ENCODE results near the gene ASGR1. TPM values are rescaled to one million over a fixed set of nuclear protein-coding genes. Genes with fewer than 3 reads are reported as not detected.
A peak's percentile ranks its signal among the peaks of the same experiment; 100 is the strongest.

The ASGR1 gene
- total RNA-seq, 1 experiment from 2014 or later = 0.21 TPM

DNA sequence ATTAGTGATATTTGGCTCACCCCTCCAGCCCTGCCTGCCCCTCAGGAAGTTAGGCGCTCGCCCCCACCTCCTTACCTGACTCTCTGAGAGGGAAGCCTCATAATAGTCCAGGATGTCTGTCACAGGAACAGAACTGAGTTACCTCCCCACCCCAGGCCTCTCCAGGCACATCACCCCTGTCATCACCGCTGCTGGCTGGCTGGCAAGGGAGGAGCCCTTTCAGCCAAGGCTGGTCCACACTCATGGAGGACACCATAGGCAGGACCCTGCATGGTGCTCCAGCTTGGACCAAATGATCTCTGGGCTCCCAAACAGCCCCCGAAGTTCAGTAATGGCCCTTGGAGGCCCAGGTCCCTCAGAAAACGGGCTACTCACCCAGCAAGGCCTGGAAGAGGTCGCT is 39.0 kb upstream of the ASGR1 start:
- in situ Hi-C loops (cut with HindIII; ENCODE audit: low pct_unique_long_range_greater_than_20kb, low sequenced_read_pairs) = no loop called here

DNA sequence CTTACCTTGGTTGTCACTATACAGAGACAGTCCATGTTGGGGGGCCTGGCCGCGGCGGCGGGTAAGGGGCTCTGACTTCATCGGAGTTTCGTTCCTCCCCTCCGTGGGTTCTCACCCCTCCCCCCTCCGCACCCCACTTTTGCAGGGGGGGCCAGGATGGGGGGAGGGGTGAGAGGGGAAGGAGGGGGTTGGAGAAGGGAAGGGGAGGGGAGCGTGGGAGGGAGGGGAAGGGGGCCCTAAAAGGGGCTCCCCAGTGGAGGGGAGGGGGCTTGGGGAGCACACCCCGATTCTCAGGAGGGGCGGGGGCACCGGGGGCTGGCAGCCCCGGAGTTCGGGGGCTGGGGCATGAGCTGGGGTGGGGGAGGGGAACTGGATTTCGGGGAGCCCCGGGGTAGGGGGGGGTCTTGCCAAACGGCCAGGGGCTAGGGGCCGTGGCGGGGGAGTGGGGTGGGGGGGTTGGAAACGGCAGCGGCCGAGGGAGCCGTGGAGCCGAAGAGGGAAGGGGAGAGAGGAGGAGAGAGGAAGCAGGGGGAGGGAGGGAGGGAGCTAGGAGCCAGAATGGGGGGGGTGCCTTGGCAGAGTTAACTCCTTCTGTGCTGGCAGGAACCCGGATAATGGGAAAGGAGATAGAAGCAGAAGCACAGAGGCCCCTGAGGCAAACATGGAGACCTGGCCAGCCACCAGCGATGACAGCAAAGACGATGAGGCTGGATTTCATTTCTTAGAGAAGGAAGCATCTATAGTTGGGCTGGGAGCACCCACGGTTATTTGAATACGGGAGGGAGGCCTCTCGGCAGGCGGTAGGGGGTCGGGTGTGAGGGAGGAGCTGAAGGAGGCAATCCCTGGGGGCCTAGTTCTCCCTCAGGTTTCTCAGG is 38.2 kb upstream of the ASGR1 start:
- DNase-seq (ENCODE audit: low read depth, low spot score) = peak; percentile 53
- in situ Hi-C loops (cut with HindIII; ENCODE audit: low pct_unique_long_range_greater_than_20kb, low sequenced_read_pairs) = no loop called here

More for the DNA sequence above, 39.0 kb upstream of the ASGR1 start:
- DNase-seq (ENCODE audit: low read depth, low spot score) = no peak

DNA sequence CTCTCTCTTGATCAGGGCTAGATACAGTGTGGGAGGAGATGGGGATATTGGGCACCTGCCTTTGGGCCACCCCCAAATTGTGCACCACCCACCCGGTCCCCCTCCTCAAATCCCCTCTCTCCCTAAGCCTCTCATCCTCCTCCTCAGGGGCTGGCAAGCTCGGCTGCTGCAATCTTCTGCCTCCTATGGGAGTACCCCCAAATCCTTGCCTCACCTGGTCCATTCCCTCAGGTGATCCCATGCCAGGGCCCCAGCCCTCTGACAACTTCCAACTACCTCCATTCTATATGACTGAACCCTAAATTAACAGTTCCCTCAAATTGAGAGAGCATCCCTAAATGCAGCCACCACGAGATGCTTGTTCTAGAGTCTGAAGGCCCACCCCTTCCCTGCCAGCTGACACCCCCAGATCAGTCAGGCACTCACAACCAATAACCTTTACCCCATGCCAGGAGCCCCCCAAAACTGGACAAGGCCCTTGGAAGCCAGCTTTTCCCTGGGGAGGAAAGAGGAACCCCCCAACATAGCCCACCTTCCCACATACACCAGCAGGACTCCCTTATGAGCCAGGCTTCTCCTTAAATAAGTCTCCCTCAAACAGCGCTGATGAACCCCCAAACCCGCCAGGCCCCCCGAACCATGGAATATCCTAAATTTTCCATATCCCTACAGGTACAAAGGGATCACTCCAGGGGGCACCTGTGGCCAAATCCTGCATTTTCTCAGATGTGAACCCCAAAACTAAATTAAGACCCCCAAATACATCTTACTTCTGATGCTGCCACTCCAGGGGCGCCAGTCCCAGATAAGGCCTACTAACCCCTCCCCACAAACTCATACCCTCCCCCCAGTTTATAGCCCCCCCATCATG is 37.3 kb upstream of the ASGR1 start:
- in situ Hi-C loops (cut with HindIII; ENCODE audit: low pct_unique_long_range_greater_than_20kb, low sequenced_read_pairs) = no loop called here
- no peak for DNase-seq (ENCODE audit: low read depth, low spot score)

DNA sequence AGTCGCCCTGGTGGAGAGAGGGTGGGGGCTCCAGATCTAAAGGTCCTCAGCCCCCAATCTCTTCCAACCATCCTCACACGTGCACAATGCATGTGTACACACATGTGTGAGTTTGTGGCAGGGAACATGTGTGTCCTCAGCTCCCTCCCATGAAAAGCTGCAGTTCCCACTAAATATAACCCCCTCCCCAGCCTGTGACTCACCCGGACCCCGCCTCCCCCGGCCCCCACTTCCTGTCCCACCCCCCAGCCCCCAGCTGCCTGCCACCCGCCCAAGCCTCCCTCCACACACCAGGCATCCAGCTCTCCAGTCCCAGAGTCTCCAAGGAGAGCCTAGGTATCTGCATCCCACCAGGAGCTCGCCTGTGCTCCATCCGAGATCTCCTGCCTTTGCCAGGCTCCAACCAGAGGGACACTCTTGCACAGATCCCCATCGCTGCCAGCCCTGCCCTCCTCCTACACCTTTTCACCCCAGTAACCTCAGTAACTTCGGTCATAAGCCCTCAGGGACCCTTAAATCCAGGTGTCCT is 36.5 kb upstream of the ASGR1 start:
- DNase-seq (ENCODE audit: low read depth, low spot score) = no peak
- in situ Hi-C loops (cut with HindIII; ENCODE audit: low pct_unique_long_range_greater_than_20kb, low sequenced_read_pairs) = no loop called here

GRCh38 chr17:7215136-7215638 is 36.0 kb upstream of the ASGR1 start:
- no peak for DNase-seq (ENCODE audit: low read depth, low spot score)
- in situ Hi-C loops (cut with HindIII; ENCODE audit: low pct_unique_long_range_greater_than_20kb, low sequenced_read_pairs) = no loop called here

GRCh38 chr17:7214300-7215135 is 35.3 kb upstream of the ASGR1 start:
- in situ Hi-C loops (cut with HindIII; ENCODE audit: low pct_unique_long_range_greater_than_20kb, low sequenced_read_pairs) = no loop called here
- DNase-seq (ENCODE audit: low read depth, low spot score) = peak; percentile 98

DNA sequence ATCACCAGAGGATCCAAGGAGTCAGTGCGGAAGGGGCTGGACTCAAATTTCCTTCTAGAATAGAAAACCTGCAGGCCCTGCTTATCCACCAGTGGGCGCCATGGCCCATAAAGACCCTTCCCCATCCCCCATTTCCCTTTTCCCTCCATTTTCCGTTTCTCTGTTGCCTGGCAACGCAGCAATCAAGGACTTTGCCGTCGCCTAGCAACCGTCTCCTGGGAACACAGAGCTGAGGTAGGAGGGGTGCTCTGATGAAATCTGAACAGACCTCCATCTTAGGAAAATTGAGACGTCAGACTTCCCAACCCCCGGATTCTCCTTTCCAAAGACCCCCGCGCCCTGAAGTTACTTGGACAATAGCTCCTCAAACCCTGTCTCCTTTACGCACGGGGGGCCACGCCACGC is 34.7 kb upstream of the ASGR1 start:
- in situ Hi-C loops (cut with HindIII; ENCODE audit: low pct_unique_long_range_greater_than_20kb, low sequenced_read_pairs) = no loop called here
- DNase-seq (ENCODE audit: low read depth, low spot score) = peak; percentile 89

GRCh38 chr17:7211491-7212273 is 32.5 kb upstream of the ASGR1 start:
- in situ Hi-C loops (cut with HindIII; ENCODE audit: low pct_unique_long_range_greater_than_20kb, low sequenced_read_pairs) = no loop called here
- DNase-seq (ENCODE audit: low read depth, low spot score) = no peak

GRCh38 chr17:7208754-7209460 is 29.7 kb upstream of the ASGR1 start:
- DNase-seq (ENCODE audit: low read depth, low spot score) = no peak
- in situ Hi-C loops (cut with HindIII; ENCODE audit: low pct_unique_long_range_greater_than_20kb, low sequenced_read_pairs) = no loop called here

DNA sequence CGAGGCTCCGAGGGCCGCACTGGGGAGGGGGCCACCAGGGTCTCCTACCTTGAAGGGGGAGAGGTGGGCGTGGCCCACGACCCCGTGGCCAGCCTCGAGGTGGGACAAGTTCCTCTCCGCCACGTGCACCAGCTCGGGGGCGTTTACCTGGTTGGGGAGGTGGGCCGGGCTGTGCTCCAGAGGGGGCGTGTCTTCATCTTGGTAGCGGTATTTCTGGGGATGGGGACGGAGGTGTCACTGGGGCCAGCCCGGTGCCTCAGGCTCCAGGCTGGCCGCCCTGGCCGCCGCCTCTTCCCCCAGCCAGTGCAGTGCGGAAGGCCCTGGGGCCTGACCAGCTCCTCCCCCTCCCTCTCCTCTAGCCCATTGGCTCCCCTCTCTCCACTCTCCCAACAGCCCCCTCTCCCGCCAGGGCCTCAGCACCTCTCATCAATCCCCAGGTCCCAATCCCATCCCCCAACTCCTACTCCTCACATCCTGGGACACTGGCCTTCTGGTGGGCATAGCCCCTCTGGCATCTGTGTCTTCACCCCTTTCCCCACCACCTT is 28.9 kb upstream of the ASGR1 start:
- DNase-seq (ENCODE audit: low read depth, low spot score) = no peak
- in situ Hi-C loops (cut with HindIII; ENCODE audit: low pct_unique_long_range_greater_than_20kb, low sequenced_read_pairs) = no loop called here

- in situ Hi-C loops (cut with HindIII; ENCODE audit: low pct_unique_long_range_greater_than_20kb, low sequenced_read_pairs) = no loop called here
- no peak for DNase-seq (ENCODE audit: low read depth, low spot score)
Measured at GRCh38 chr17:7207120-7208001, 28.2 kb upstream of the ASGR1 start.

GRCh38 chr17:7205561-7205960 is 26.4 kb upstream of the ASGR1 start:
- DNase-seq (ENCODE audit: low read depth, low spot score) = no peak
- in situ Hi-C loops (cut with HindIII; ENCODE audit: low pct_unique_long_range_greater_than_20kb, low sequenced_read_pairs) = no loop called here

GRCh38 chr17:7204828-7205461 is 25.8 kb upstream of the ASGR1 start:
- DNase-seq (ENCODE audit: low read depth, low spot score) = peak; percentile 81
- in situ Hi-C loops (cut with HindIII; ENCODE audit: low pct_unique_long_range_greater_than_20kb, low sequenced_read_pairs) = no loop called here

DNA sequence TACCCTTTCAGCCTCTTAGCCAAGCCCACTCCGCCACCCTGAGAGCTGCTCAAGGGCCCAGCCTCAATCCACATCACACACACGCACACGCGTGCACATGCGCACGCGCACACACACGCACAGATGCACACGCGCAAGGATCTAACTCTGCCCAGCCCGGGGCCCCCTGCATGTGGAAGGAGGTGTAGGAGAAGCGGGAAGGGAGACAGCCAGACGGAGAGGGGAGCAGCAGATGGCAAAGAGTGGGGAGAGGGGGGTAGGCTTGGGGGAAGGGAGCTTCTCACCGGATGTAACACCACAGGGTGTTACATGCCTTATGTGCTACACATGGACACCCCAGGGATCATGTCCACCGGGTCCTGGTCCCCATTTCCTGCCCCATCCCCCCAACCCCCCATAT is 25.2 kb upstream of the ASGR1 start:
- in situ Hi-C loops (cut with HindIII; ENCODE audit: low pct_unique_long_range_greater_than_20kb, low sequenced_read_pairs) = no loop called here

DNA sequence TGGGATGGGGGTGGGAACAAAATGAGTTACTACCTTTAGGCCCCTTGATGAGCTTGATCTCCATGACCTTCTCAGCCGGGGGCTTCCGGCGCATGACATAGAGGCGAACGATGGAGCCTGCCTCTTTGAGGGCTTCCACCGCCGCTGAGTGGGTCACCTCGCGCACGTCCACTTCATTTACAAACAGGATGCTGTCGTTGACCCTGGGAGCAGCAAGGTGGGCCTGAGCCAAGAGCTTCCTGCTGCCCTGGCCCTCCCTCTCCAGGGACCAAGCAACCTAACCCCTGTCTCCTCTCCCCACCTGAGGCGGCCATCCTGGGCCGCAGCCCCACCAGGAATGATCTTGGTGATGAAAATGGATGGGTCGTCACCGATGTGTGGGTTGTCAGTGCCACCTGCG is 24.2 kb upstream of the ASGR1 start:
- DNase-seq (ENCODE audit: low read depth, low spot score) = no peak
- in situ Hi-C loops (cut with HindIII; ENCODE audit: low pct_unique_long_range_greater_than_20kb, low sequenced_read_pairs) = no loop called here

More for the DNA sequence above, 25.2 kb upstream of the ASGR1 start:
- DNase-seq (ENCODE audit: low read depth, low spot score) = no peak
